Caco-2 (cell line): Measurements from ENCODE around the gene LY6G6F. TPM values are rescaled to one million over a fixed set of nuclear protein-coding genes. Genes with fewer than 3 reads are reported as not detected.

Experiments
- BruUV-seq: library from RNA; stranded (reverse); fragments of 400-500 nt; replicated peaks from 2 replicates; lab custom pipeline; 2021; lab: Mats Ljungman, UMichigan
- CTCF ChIA-PET: fragments of 300-600 bp; sonication (Branson Sonifier 250); formaldehyde crosslinking; loops from one replicate; lab custom pipeline; 2022; ENCODE audit warnings: antibody characterized with exemption; lab: Charles Lee
- POLR2A ChIA-PET: fragments of 300-600 bp; sonication (Branson Sonifier 250); formaldehyde crosslinking; loops from one replicate; lab custom pipeline; 2022; ENCODE audit warnings: antibody characterized with exemption; lab: Charles Lee
- DNase-seq, 2 experiments: peaks; one replicate each; pipeline versions ENCODE4 v3.0.0 to v3.0.0-alpha.2; 2020 to 2022
- H3K27me3 ChIP-seq: replicated peaks from 2 replicates; pipeline ENCODE4 v1.6.0; 2011; ENCODE audit warnings: low read length; ENCODE audit not compliant: control insufficient read depth, insufficient read depth
- H3K36me3 ChIP-seq: 2 replicates; pipeline ENCODE4 v1.5.1; 2011; ENCODE audit warnings: low read length; ENCODE audit not compliant: control insufficient read depth, insufficient read depth
- H3K4me1 ChIP-seq: fragments of 250-450 bp; sonication (Bioruptor Pico); 2 replicates; pipeline ENCODE4 v1.5.1; 2020; ENCODE audit warnings: mild to moderate bottlenecking
- H3K4me3 ChIP-seq: 2 replicates; pipeline ENCODE4 v1.5.1; 2011; ENCODE audit warnings: low read depth, mild to moderate bottlenecking, control low read depth, low read length
- H3K9me3 ChIP-seq: fragments of 250-450 bp; sonication (Bioruptor Pico); 2 replicates; pipeline ENCODE4 v1.5.1; 2020; ENCODE audit warnings: mild to moderate bottlenecking, moderate library complexity
- H3K27ac Mint-ChIP-seq: one replicate; pipeline ENCODE4 v1.8.0; 2022; ENCODE audit warnings: mixed read lengths; ENCODE audit not compliant: unreplicated experiment
- H3K27me3 Mint-ChIP-seq: one replicate; pipeline ENCODE4 v1.8.0; 2022; ENCODE audit warnings: mixed read lengths; ENCODE audit not compliant: insufficient read depth, unreplicated experiment
- H3K36me3 Mint-ChIP-seq: one replicate; pipeline ENCODE4 v1.8.0; 2022; ENCODE audit warnings: mild to moderate bottlenecking, mixed read lengths; ENCODE audit not compliant: insufficient read depth, unreplicated experiment
- H3K4me1 Mint-ChIP-seq: one replicate; pipeline ENCODE4 v1.8.0; 2022; ENCODE audit warnings: low read depth, mixed read lengths; ENCODE audit not compliant: unreplicated experiment
- H3K4me3 Mint-ChIP-seq: one replicate; pipeline ENCODE4 v1.8.0; 2022; ENCODE audit warnings: mild to moderate bottlenecking, moderate library complexity, mixed read lengths; ENCODE audit not compliant: unreplicated experiment
- H3K9me3 Mint-ChIP-seq: one replicate; pipeline ENCODE4 v1.8.0; 2022; ENCODE audit warnings: mixed read lengths; ENCODE audit not compliant: unreplicated experiment
- CTCF ChIP-seq, 2 experiments: fragments of 200-600 bp in 1 of 2; IDR thresholded peaks; 1 replicate in 1 of 2; 2 replicates in 1 of 2; pipeline versions ENCODE4 v1.5.1 to v1.8.0; 2011 to 2022; ENCODE audit warnings: antibody characterized with exemption in 1 of 2, control low read depth in 1 of 2, inconsistent platforms in 1 of 2, low read depth in 1 of 2, low read length in 1 of 2, mild to moderate bottlenecking in 1 of 2, moderate library complexity in 1 of 2; ENCODE audit not compliant: insufficient read depth in 1 of 2, severe bottlenecking in 1 of 2, unreplicated experiment in 1 of 2
- intact Hi-C: fragments of 100-400 bp; cut with micrococcal nuclease; formaldehyde crosslinking; loops from one replicate; pipeline ENCODE4 v1.10.0; 2022; ENCODE audit not compliant: unreplicated experiment
- total RNA-seq: library from RNA; stranded (reverse); gene quantifications from 2 replicates; pipeline ENCODE4 v1.2.3, GENCODE V29; 2022

The LY6G6F gene
- total RNA-seq, 1 experiment from 2014 or later: not detected

GRCh38 chr6:31700740-31701401, 5.8 kb upstream of the LY6G6F start:
- TF ChIP-seq CTCF (IDR thresholded peaks at IDR 0.05; ENCODE audit: insufficient read depth in 1 of 2, low read depth in 1 of 2, low read length in 1 of 2, severe bottlenecking in 1 of 2, unreplicated experiment in 1 of 2): no peak
- peak in 1 of 2 experiments; percentile 42 for DNase-seq
- ChIA-PET POLR2A (no interaction called here), CTCF (no interaction called here)
- BruUV-seq: TSS peak; percentile 33
- Mint-ChIP-seq H3K27me3 (no peaks in the 10 kb centered on the region), H3K36me3 (peaks cover 39% of the 10 kb centered on the region), H3K27ac (peak overlapping the region; percentile 74), H3K4me1 (peaks cover 28% of the 10 kb centered on the region), H3K9me3 (no peaks in the 10 kb centered on the region), H3K4me3 (peak overlapping the region; percentile 91)
- Histone ChIP-seq H3K4me1 (peaks cover 37% of the 10 kb centered on the region), H3K4me3 (peak overlapping the region; percentile 50), H3K36me3 (peaks cover 5% of the 10 kb centered on the region), H3K9me3 (no peaks in the 10 kb centered on the region), H3K27me3 (no peaks in the 10 kb centered on the region)
- intact Hi-C loops: loop anchor here (5.0 kb wide), 1 partner anchor 36 kb away; the partner anchor contains the start of gene CLIC1

DNA sequence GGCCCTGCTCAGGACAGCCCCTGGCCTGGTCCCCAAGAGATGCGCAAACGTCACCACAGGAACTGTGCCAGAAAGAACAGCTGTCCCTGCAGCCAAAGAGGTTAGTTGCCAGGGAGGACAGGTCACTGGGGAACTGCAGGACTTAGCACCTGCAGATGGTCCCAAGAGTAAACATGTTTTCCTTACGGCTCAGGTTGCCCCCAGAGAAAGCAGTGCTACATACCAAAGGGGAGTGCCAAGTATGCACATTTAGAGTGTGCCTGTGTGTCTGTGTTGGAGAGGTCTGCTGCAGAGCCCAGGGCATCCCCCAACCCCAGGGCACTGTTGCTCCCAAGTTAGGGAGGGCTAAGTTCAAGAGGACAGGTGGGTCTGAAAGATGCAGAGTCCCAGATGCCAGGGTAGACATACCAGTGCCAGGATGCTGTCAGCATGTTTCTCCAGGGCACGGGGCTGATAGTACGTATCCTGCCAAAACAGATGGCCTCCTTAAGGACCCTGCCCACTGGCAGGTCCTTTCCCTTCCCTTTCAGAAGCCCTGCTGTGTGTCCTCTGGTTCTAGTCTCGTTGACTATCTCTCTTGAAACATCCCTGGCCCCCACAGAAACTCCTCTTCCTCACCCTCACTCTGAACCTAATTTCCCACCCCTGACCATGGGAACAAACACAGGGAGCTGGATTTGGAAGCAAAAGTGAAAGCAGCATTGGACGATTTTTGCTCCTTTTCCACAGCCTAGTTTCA, 4.8 kb upstream of the LY6G6F start:
- CTCF ChIA-PET: no interaction called here
- peak overlapping the region; percentile 91 for H3K4me3 Mint-ChIP-seq
- TSS peak; percentile 37 for BruUV-seq

More for the DNA sequence above, 4.8 kb upstream of the LY6G6F start:
- POLR2A ChIA-PET: interaction anchor here (1.5 to 1.7 kb wide), 3 partner anchors 11 to 37 kb away, joined by 4 read pairs; no protein-coding TSS in a partner anchor
- Histone ChIP-seq H3K4me1 (peaks cover 35% of the 10 kb centered on the region), H3K36me3 (peaks cover 5% of the 10 kb centered on the region), H3K27me3 (no peaks in the 10 kb centered on the region), H3K9me3 (no peaks in the 10 kb centered on the region), H3K4me3 (peak overlapping the region; percentile 50)
- no peak for TF ChIP-seq CTCF (IDR thresholded peaks at IDR 0.05; ENCODE audit: insufficient read depth in 1 of 2, low read depth in 1 of 2, low read length in 1 of 2, severe bottlenecking in 1 of 2, unreplicated experiment in 1 of 2)
- H3K36me3 Mint-ChIP-seq: peaks cover 30% of the 10 kb centered on the region
- no peaks in the 10 kb centered on the region for H3K9me3 Mint-ChIP-seq
- no peaks in the 10 kb centered on the region for H3K27me3 Mint-ChIP-seq
- peaks cover 21% of the 10 kb centered on the region for H3K4me1 Mint-ChIP-seq
- H3K27ac Mint-ChIP-seq: peak overlapping the region; percentile 87
- intact Hi-C loops: loop anchor here (2.0 to 5.0 kb wide), 2 partner anchors 21 to 35 kb away; partner anchors contain the start of genes CLIC1 and LY6G5C
- no peak for DNase-seq
